Stimulated activated CD8-positive, alpha-beta memory T cell treated with anti-CD3 and anti-CD28 coated beads, Interleukin-2, amount 100 ng/mL, for 1 hour (primary cell): ENCODE data around the gene CCDC81.

Experiments
- DNase-seq, 2 donors: peaks; one replicate each; pipeline ENCODE4 v3.0.0-alpha.2; 2020; ENCODE audit warnings: low read depth in 2 of 2

CCDC81 gene

DNA sequence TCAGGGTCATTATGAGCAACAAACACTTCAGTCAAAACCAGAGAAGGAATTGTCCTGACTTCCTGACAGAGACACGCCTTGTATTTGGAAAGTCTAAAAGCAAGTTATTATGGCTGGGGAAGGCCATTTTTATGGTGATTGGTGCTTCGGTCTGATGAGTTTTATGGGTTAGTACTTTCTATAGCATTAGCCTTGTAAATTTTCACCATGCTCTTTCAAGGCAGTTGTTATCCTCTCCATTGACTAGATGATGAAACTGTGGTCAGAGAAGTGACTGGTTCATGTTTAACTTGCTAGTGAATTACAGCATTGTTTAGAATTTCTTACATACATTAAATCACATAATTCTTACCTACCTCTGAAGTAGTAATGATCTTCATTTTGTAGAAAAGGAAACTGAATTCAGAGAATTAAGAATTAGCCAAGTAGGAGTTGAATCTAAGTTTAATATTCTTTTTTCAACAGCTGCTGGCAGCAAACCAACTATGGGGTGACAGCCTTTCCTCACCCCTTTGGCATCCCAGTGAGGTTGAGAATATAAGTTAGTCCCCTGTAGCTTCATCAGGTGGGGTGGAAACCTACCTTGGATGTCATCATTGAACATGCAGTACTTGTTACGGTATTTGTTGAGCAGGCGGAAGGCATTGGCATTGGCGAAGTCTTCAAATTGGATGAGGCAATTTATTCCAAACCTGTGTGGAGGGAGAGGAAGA is 90.0 kb downstream of the CCDC81 start:
- no peak for DNase-seq

DNA sequence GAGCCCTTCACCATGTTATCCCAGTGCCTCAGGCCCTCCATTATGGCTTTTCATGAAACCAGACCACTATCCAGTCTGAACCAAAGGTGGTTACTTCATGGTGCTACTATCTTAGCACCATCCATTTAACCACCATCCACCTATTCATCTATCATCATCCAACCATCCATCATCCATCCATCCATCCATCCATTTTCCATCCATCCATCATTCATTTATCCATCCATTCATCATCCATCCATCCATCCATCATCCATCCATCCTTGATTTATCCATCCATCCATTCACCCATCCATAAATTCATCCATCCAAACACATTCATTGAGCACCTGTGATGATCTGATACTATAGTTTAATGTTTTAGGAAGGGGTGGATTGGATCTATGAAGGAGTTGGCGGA is 93.5 kb downstream of the CCDC81 start:
- no peak for DNase-seq

DNA sequence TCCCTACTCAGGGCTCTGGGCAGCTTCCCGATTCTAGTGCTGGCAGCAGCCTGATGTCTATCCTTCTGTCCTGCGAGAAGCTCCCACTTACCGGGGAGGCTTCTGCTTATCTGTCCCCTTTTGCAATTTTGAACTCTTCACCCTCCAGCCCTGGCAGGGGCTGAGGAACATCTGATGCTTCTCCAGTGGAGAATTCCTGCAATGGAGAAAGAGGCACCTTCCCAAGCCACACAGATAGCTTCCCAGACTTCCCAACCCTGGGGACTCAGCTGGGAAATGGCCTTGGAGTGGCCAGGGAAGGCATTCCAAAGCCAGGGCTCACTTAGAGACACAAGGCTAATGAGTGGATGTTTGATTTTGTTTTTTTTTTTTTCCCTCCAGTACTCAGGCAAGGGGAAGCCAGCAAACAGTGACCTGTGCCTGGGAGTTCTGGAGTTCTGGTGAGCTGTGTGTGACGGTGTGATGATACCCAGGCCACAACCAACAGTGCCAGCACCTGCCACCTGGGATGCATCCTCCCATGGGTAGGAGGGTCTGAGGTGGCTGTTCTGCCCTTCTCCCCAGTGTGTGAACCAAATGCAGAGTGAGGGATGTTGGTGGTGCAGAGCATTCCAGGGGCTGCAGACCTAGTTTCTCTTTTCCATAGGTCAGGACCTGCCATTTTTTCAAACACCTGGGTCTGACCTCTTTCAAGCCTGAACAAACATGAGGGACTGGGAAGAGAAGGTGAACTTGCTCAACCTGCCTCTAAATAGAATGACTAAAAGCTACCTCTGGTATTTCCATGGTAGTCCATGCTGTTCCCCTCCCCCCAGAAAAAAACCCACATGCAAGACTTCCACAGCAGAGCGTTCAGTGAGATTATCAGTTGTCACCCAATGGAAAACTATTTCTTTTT is 95.1 kb downstream of the CCDC81 start:
- no peak for DNase-seq
